ENCODE results near the gene MAD1L1.

DNA sequence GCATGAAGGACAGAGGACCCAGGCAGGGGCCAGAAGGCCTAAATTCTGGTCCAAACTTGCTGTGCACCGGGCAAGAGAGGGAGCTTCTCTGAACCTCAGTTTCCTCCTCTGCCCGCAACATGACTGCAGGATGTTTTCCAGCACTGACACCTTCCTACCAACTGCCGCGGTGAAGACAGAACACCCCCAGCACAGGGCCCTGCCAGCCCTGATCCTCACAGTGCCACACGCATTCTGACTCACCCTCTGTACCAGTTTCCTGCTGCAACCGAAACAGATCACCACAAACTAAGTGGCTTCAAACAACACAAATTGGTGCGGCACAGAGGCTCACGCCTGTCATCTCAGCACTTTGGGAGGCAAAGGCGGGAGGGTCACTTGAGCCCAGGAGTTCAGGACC is 18.1 kb downstream of the MAD1L1 start:
- TF ChIP-seq, protein P1, sequence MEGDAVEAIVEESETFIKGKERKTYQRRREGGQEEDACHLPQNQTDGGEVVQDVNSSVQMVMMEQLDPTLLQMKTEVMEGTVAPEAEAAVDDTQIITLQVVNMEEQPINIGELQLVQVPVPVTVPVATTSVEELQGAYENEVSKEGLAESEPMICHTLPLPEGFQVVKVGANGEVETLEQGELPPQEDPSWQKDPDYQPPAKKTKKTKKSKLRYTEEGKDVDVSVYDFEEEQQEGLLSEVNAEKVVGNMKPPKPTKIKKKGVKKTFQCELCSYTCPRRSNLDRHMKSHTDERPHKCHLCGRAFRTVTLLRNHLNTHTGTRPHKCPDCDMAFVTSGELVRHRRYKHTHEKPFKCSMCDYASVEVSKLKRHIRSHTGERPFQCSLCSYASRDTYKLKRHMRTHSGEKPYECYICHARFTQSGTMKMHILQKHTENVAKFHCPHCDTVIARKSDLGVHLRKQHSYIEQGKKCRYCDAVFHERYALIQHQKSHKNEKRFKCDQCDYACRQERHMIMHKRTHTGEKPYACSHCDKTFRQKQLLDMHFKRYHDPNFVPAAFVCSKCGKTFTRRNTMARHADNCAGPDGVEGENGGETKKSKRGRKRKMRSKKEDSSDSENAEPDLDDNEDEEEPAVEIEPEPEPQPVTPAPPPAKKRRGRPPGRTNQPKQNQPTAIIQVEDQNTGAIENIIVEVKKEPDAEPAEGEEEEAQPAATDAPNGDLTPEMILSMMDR (conservative IDR thresholded peaks at IDR 0.05; ENCODE audit: low read length), result no peak
- no peak for TF ChIP-seq EZH2phosphoT487 (IDR thresholded peaks at IDR 0.05; ENCODE audit: borderline replicate concordance, low read depth, low read length)

All from OCI-LY7 (cell line).